ENCODE measurements around the gene SVIL.

DNA sequence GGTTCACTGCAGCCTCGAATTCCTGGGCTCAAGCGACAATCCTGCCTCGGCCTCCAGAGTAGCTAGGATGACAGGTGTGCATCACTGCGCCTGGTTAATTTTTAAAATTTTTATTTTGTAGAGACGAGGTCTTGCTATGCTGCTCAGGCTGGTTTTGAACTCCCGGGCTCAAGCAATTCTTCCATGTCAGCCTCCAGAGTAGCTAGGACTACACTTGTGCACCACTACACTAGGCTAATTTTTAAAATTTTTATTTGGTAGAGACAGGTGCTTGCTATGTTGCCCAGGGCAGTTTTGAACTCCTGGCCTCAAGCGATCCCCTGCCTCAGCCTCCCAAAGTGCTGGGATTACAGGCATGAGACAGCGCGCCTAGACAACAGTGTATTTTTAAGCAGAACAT, 120.5 kb downstream of the SVIL start:
- TF ChIP-seq BHLHE40 (IDR thresholded peaks at IDR 0.05; ENCODE audit: low read length) (no peak), MYPOP (CRISPR knock-in tag; IDR thresholded peaks at IDR 0.05) (no peak), RAD21 (CRISPR knock-in tag; IDR thresholded peaks at IDR 0.05) (no peak), NFIC (IDR thresholded peaks at IDR 0.05; ENCODE audit: low read length) (no peak), FOXA1 (IDR thresholded peaks at IDR 0.05) (no peak), FOXA1 (CRISPR knock-in tag; IDR thresholded peaks at IDR 0.05) (no peak), ELF1 (CRISPR knock-in tag; IDR thresholded peaks at IDR 0.05) (no peak), ZNF232 (CRISPR knock-in tag; IDR thresholded peaks at IDR 0.05; ENCODE audit: borderline replicate concordance) (no peak), NR2F6 (IDR thresholded peaks at IDR 0.05) (no peak), NR2F6 (CRISPR knock-in tag; IDR thresholded peaks at IDR 0.05) (no peak), ZNF614 (CRISPR knock-in tag; IDR thresholded peaks at IDR 0.05; ENCODE audit: borderline replicate concordance) (no peak), ZNF367 (CRISPR knock-in tag; IDR thresholded peaks at IDR 0.05; ENCODE audit: borderline replicate concordance) (no peak), SNRNP70 (IDR thresholded peaks at IDR 0.05; ENCODE audit: low read depth, low read length) (no peak), EZH2 (conservative IDR thresholded peaks at IDR 0.05; ENCODE audit: low read depth, low read length) (no peak)
- TF ChIP-seq, protein P1, sequence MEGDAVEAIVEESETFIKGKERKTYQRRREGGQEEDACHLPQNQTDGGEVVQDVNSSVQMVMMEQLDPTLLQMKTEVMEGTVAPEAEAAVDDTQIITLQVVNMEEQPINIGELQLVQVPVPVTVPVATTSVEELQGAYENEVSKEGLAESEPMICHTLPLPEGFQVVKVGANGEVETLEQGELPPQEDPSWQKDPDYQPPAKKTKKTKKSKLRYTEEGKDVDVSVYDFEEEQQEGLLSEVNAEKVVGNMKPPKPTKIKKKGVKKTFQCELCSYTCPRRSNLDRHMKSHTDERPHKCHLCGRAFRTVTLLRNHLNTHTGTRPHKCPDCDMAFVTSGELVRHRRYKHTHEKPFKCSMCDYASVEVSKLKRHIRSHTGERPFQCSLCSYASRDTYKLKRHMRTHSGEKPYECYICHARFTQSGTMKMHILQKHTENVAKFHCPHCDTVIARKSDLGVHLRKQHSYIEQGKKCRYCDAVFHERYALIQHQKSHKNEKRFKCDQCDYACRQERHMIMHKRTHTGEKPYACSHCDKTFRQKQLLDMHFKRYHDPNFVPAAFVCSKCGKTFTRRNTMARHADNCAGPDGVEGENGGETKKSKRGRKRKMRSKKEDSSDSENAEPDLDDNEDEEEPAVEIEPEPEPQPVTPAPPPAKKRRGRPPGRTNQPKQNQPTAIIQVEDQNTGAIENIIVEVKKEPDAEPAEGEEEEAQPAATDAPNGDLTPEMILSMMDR (CRISPR knock-in tag; IDR thresholded peaks at IDR 0.05) = no peak
